CD4-positive, alpha-beta T cell (primary cell): ENCODE measurements around the gene KRT39. TPM values are rescaled to one million over a fixed set of nuclear protein-coding genes. Genes with fewer than 3 reads are reported as not detected.

Experiments used
- ATAC-seq: fragments of 200-7000 bp; cut with Tn5 transposase; one replicate; pipeline ENCODE4 v1.10.0; 2022; ENCODE audit warnings: mild to moderate bottlenecking; ENCODE audit not compliant: poor library complexity
- CTCF ChIA-PET: fragments of 350-600 bp; sonication (Branson Sonifier 250); formaldehyde crosslinking; loops from one replicate; lab custom pipeline; 2021; ENCODE audit warnings: antibody characterized with exemption, inconsistent platforms; lab: Charles Lee
- POLR2A ChIA-PET: fragments of 350-600 bp; sonication (Branson Sonifier 250); formaldehyde crosslinking; loops from one replicate; lab custom pipeline; 2021; ENCODE audit warnings: antibody characterized with exemption, inconsistent platforms; lab: Charles Lee
- DNase-seq, 14 experiments: peaks; one replicate each; pipeline ENCODE4 v3.0.0-alpha.2; 2013 to 2020; ENCODE audit warnings: mixed read lengths in 2 of 14
- H3K27ac ChIP-seq, 2 donors: one replicate each; pipeline versions ENCODE4 v1.5.1 to v1.7.0; 2013; ENCODE audit warnings: low read length in 2 of 2, low read depth in 1 of 2, mild to moderate bottlenecking in 1 of 2
- H3K27me3 ChIP-seq, 2 experiments: 1 replicate in 1 of 2; 2 replicates in 1 of 2; pipeline versions ENCODE4 v1.6.1 to v1.7.0; 2013; ENCODE audit warnings: low read length in 2 of 2, control low read depth in 1 of 2, mild to moderate bottlenecking in 1 of 2, moderate library complexity in 1 of 2; ENCODE audit not compliant: insufficient read depth in 2 of 2, control insufficient read depth in 1 of 2
- H3K36me3 ChIP-seq: one replicate; pipeline ENCODE4 v1.6.1; 2013; ENCODE audit warnings: low read length, control low read depth; ENCODE audit not compliant: insufficient read depth
- H3K4me1 ChIP-seq: one replicate; pipeline ENCODE4 v1.6.1; 2013; ENCODE audit warnings: low read length, control low read depth; ENCODE audit not compliant: insufficient read depth
- H3K4me3 ChIP-seq: one replicate; pipeline ENCODE4 v1.5.1; 2013; ENCODE audit warnings: mild to moderate bottlenecking, low read length, moderate library complexity
- H3K9me3 ChIP-seq, 2 experiments: 1 replicate in 1 of 2; 2 replicates in 1 of 2; pipeline versions ENCODE4 v1.6.1 to v1.7.0; 2013; ENCODE audit warnings: low read length in 2 of 2, mild to moderate bottlenecking in 2 of 2, control low read depth in 1 of 2, moderate library complexity in 1 of 2; ENCODE audit not compliant: control insufficient read depth in 1 of 2, insufficient read depth in 1 of 2
- H3K27ac Mint-ChIP-seq: one replicate; pipeline ENCODE4 v1.8.0; 2020; ENCODE audit warnings: mixed read lengths
- H3K27me3 Mint-ChIP-seq: one replicate; pipeline ENCODE4 v1.8.0; 2021; ENCODE audit warnings: mixed read lengths
- H3K36me3 Mint-ChIP-seq: one replicate; pipeline ENCODE4 v1.8.0; 2021; ENCODE audit warnings: low read depth, mixed read lengths
- H3K4me1 Mint-ChIP-seq: one replicate; pipeline ENCODE4 v1.8.0; 2021; ENCODE audit warnings: low read depth, mixed read lengths
- H3K4me3 Mint-ChIP-seq: one replicate; pipeline ENCODE4 v1.8.0; 2020; ENCODE audit warnings: mild to moderate bottlenecking, mixed read lengths
- H3K9me3 Mint-ChIP-seq: one replicate; pipeline ENCODE4 v1.8.0; 2020; ENCODE audit warnings: mixed read lengths
- CTCF ChIP-seq: fragments of 200-600 bp; IDR thresholded peaks from one replicate; pipeline ENCODE4 v1.8.0; 2022; ENCODE audit warnings: antibody characterized with exemption, mild to moderate bottlenecking
- intact Hi-C, 2 experiments: fragments of 100-400 bp; cut with DNase I in 1 of 2; cut with micrococcal nuclease in 1 of 2; formaldehyde crosslinking; loops; one replicate each; pipeline versions ENCODE4 v1.15.1 to v1.9.0; 2023 to 2025; cut with DNase I, micrococcal nuclease
- total RNA-seq, 174 experiments: library from RNA in 2 of 174; stranded (reverse) in 2 of 174; gene quantifications; one replicate each; pipeline ENCODE4 v1.2.3 and lab custom pipeline; 2021 to 2026

KRT39 gene
- total RNA-seq, 2 experiments from 2014 or later, result not detected

DNA sequence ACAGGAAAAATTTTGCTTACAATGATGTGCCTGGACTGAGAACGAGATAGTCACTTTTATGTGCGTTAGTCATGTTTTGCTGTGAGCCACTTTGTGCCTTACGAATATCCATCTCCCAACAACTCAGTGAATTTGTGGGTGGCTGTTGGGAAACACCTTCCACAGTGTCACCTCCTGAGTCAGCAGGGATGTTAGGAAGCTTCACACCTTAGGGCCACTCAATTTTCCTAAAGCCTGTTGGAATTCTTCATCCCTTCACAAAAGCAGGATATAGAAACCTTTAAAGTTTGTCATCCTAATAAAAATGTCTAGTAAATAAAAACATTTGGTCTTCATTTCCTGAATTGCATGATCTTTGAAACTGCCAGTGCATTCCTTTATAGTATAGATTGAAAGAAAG is 46.4 kb upstream of the KRT39 start:
- H3K9me3 ChIP-seq, result no peaks in the 10 kb centered on the region
- Mint-ChIP-seq H3K27ac (no peak overlapping the region), H3K36me3 (no peaks in the 10 kb centered on the region), H3K4me3 (no peak overlapping the region), H3K4me1 (no peaks in the 10 kb centered on the region), H3K9me3 (no peaks in the 10 kb centered on the region), H3K27me3 (peaks cover 4% of the 10 kb centered on the region)
- DNase-seq, result no peak
- no peak for ATAC-seq
- intact Hi-C loops, result no loop called here
- TF ChIP-seq CTCF, result no peak
- no peak overlapping the region for H3K27ac ChIP-seq
- POLR2A ChIA-PET, result interaction anchor here (0.6 kb wide), 1 partner anchor 26 kb away, joined by 3 read pairs; no protein-coding TSS in a partner anchor
- H3K4me3 ChIP-seq, result no peak overlapping the region
- H3K4me1 ChIP-seq, result no peaks in the 10 kb centered on the region
- no peaks in the 10 kb centered on the region for H3K27me3 ChIP-seq
- H3K36me3 ChIP-seq, result no peaks in the 10 kb centered on the region
- CTCF ChIA-PET, result no interaction called here

DNA sequence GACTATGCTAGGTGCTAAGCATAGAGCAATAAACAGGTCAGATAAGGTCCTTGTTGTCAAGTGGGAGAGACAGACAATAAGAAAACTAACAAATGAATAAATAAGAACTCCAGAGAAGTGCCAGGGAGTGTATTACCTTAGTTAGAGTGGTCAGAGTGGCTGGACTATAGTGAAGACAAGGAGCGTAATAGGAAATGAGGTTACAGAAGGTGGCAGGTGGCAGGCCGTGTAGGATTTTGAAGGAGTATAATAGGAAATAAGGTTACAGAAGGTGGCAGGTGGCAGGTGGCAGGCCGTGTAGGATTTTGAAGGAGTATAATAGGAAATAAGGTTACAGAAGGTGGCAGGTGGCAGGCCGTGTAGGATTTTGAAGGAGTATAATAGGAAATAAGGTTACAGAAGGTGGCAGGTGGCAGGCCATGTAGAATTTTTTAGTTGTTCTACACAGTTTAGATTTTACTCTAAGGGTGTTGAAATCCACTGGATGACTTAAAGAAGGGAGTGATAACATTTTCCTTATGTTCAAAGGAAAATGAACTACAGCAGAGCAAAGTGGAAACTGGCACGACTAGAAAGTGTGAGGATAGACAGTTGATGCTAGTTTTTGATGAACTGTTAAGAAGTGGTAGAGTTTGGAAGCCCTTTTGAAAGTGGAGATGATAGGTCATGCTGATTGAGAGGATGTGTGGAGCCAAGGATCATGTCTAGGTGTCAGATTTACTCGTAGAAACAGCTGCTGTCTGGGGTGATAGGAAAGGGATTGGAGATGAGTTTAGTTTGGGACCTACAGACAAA is 45.8 kb upstream of the KRT39 start:
- no peaks in the 10 kb centered on the region for H3K27me3 ChIP-seq
- POLR2A ChIA-PET, result no interaction called here
- no peaks in the 10 kb centered on the region for H3K36me3 ChIP-seq
- no peaks in the 10 kb centered on the region for H3K9me3 ChIP-seq
- no peak overlapping the region for H3K27ac ChIP-seq
- DNase-seq (no peak), ATAC-seq (no peak)
- TF ChIP-seq CTCF, result no peak
- no peak overlapping the region for H3K4me3 ChIP-seq
- peaks cover 1% of the 10 kb centered on the region for H3K27me3 Mint-ChIP-seq
- H3K36me3 Mint-ChIP-seq, result no peaks in the 10 kb centered on the region
- H3K27ac Mint-ChIP-seq, result no peak overlapping the region
- intact Hi-C loops, result no loop called here
- CTCF ChIA-PET, result no interaction called here
- H3K4me1 ChIP-seq, result no peaks in the 10 kb centered on the region
- no peak overlapping the region for H3K4me3 Mint-ChIP-seq
- H3K9me3 Mint-ChIP-seq, result no peaks in the 10 kb centered on the region
- no peaks in the 10 kb centered on the region for H3K4me1 Mint-ChIP-seq

DNA sequence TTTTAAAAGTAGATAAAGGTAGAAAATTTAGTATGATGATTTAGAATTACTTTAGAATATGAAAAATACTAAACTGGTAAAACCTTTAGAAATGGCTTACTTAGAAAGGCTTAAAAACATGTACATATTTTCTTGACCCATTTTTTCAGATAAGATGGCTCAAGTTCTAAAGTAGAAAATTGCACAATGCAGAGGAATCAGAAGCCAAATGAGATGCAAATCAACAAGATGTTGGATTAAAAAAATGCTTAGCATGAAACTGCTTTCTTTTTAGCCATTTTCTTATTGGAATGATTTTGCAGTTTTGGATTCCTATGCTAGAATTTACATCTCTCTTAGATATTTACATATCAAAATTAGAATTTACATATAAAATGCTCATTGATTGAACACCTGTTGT is 43.7 kb upstream of the KRT39 start:
- no peak for ATAC-seq
- no peaks in the 10 kb centered on the region for H3K9me3 Mint-ChIP-seq
- H3K4me3 Mint-ChIP-seq, result no peak overlapping the region
- no peaks in the 10 kb centered on the region for H3K27me3 Mint-ChIP-seq
- ChIA-PET CTCF (no interaction called here), POLR2A (no interaction called here)
- H3K36me3 Mint-ChIP-seq, result no peaks in the 10 kb centered on the region
- no peak for DNase-seq
- Histone ChIP-seq H3K27ac (no peak overlapping the region), H3K27me3 (no peaks in the 10 kb centered on the region), H3K4me3 (no peak overlapping the region), H3K4me1 (no peaks in the 10 kb centered on the region), H3K9me3 (no peaks in the 10 kb centered on the region), H3K36me3 (no peaks in the 10 kb centered on the region)
- intact Hi-C loops, result no loop called here
- H3K27ac Mint-ChIP-seq, result no peak overlapping the region
- no peaks in the 10 kb centered on the region for H3K4me1 Mint-ChIP-seq
- TF ChIP-seq CTCF, result no peak
